ENCODE measurements around the gene TBPL1.

Gene TBPL1

GRCh38 chr6:134022650-134023049, 69.6 kb downstream of the TBPL1 start:
- no peak for DNase-seq (ENCODE audit: low read depth)
- H3K4me3 ChIP-seq (ENCODE audit: low read depth, low read length) = no peak overlapping the region
- no peak for TF ChIP-seq CTCF (IDR thresholded peaks at IDR 0.05; ENCODE audit: insufficient read depth, low read depth, low read length, missing control alignments)

- TF ChIP-seq CTCF (IDR thresholded peaks at IDR 0.05; ENCODE audit: insufficient read depth, low read depth, low read length, missing control alignments) = no peak
- no peak overlapping the region for H3K4me3 ChIP-seq (ENCODE audit: low read depth, low read length)
- DNase-seq (ENCODE audit: low read depth) = no peak
Observed at GRCh38 chr6:134026597-134026996, 73.6 kb downstream of the TBPL1 start.

GRCh38 chr6:134028438-134028837, 75.4 kb downstream of the TBPL1 start:
- no peak for DNase-seq (ENCODE audit: low read depth)
- no peak overlapping the region for H3K4me3 ChIP-seq (ENCODE audit: low read depth, low read length)
- no peak for TF ChIP-seq CTCF (IDR thresholded peaks at IDR 0.05; ENCODE audit: insufficient read depth, low read depth, low read length, missing control alignments)

GRCh38 chr6:134029495-134030455, 76.8 kb downstream of the TBPL1 start:
- DNase-seq (ENCODE audit: low read depth) = no peak
- H3K4me3 ChIP-seq (ENCODE audit: low read depth, low read length) = no peak overlapping the region
- no peak for TF ChIP-seq CTCF (IDR thresholded peaks at IDR 0.05; ENCODE audit: insufficient read depth, low read depth, low read length, missing control alignments)

- TF ChIP-seq CTCF (IDR thresholded peaks at IDR 0.05; ENCODE audit: insufficient read depth, low read depth, low read length, missing control alignments) = no peak
Observed at GRCh38 chr6:134031696-134032255, 78.8 kb downstream of the TBPL1 start.

GRCh38 chr6:134034478-134034877, 81.5 kb downstream of the TBPL1 start:
- no peak for TF ChIP-seq CTCF (IDR thresholded peaks at IDR 0.05; ENCODE audit: insufficient read depth, low read depth, low read length, missing control alignments)
- DNase-seq (ENCODE audit: low read depth) = no peak
- no peak overlapping the region for H3K4me3 ChIP-seq (ENCODE audit: low read depth, low read length)

More at GRCh38 chr6:134031696-134032255, 78.8 kb downstream of the TBPL1 start:
- H3K4me3 ChIP-seq (ENCODE audit: low read depth, low read length) = no peak overlapping the region
- DNase-seq (ENCODE audit: low read depth) = no peak
